NB4 (cell line): ENCODE data around the gene AKR1B15.

Source experiments
- POLR2A ChIP-seq: IDR thresholded peaks from 2 replicates; pipeline ENCODE4 v1.6.1; 2011; ENCODE audit warnings: mild to moderate bottlenecking; ENCODE audit not compliant: insufficient read length; ENCODE audit errors: extremely low read depth
- TF ChIP-seq, protein P1 (sequence below): IDR thresholded peaks from one replicate; pipeline ENCODE4 v1.5.1; 2012; ENCODE audit warnings: low read depth, low read length
- TF ChIP-seq, protein P2 (sequence below): IDR thresholded peaks from 2 replicates; pipeline ENCODE4 v1.6.1; 2011; ENCODE audit warnings: low read depth, low read length

DNA sequence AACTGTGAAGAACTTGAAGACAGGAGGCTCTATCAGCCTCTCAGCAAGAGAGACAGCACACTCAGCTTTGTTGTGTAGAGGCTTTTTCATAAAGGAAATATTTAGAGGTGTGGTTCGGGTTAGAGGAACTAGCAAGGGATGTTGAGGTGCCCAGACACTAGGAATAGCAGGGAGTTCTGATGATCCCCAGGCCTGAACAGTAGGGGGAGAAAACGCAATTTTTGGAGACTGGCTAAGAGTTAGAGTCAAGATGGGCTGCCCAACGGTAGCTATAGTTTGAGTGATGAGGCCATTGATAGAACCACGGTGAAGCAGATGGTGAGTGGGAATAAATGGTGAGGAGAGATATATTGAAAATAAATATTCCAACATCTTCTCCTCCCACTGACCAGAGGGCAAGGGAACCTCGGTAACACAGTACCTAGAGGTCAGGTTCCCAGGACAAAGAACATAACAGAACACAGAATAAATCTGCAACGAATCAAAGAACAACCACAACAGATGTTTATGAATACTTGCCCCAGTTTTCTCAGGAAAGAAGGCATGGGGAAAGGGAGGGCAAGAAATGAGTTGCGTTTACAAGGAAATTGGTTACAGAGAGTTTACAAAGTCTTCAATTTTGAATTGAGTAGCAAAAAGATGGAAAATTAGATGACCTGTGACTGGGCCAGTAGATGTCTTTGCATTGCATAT, 73.5 kb downstream of the AKR1B15 start:
- TF ChIP-seq, protein P1, sequence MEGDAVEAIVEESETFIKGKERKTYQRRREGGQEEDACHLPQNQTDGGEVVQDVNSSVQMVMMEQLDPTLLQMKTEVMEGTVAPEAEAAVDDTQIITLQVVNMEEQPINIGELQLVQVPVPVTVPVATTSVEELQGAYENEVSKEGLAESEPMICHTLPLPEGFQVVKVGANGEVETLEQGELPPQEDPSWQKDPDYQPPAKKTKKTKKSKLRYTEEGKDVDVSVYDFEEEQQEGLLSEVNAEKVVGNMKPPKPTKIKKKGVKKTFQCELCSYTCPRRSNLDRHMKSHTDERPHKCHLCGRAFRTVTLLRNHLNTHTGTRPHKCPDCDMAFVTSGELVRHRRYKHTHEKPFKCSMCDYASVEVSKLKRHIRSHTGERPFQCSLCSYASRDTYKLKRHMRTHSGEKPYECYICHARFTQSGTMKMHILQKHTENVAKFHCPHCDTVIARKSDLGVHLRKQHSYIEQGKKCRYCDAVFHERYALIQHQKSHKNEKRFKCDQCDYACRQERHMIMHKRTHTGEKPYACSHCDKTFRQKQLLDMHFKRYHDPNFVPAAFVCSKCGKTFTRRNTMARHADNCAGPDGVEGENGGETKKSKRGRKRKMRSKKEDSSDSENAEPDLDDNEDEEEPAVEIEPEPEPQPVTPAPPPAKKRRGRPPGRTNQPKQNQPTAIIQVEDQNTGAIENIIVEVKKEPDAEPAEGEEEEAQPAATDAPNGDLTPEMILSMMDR = no peak
- TF ChIP-seq, protein P2, sequence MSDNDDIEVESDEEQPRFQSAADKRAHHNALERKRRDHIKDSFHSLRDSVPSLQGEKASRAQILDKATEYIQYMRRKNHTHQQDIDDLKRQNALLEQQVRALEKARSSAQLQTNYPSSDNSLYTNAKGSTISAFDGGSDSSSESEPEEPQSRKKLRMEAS = no peak
- no peak for TF ChIP-seq POLR2A
